Stimulated activated naive B cell treated with anti-CD40 and anti-IgM and Interleukin-4, amounts not matched to agents 10 μg/mL and 1 μg/mL and 100 μg/mL, for 72 hours (primary cell): Measurements from ENCODE around the gene SURF6.
"Not testable (repeated sequence)": the region's sequence is repeated elsewhere in the genome, so short reads cannot be mapped to it uniquely, and the experiment has no call there.

Experiments
- ATAC-seq, 2 donors: fragments of 150-1000 bp; cut with Tn5 transposase; replicated peaks; 2 replicates each; pipeline ENCODE4 v1.10.0; 2021; ENCODE audit warnings: moderate library complexity in 1 of 2
- DNase-seq: peaks from one replicate; pipeline ENCODE4 v3.0.0; 2021
- H3K27ac Mint-ChIP-seq: one replicate; pipeline ENCODE4 v1.8.0; 2022; ENCODE audit warnings: mild to moderate bottlenecking, mixed read lengths
- H3K27me3 Mint-ChIP-seq, 2 donors: one replicate each; pipeline ENCODE4 v1.8.0; 2022; ENCODE audit warnings: mixed read lengths in 2 of 2
- H3K36me3 Mint-ChIP-seq, 2 donors: one replicate each; pipeline ENCODE4 v1.8.0; 2022; ENCODE audit warnings: mixed read lengths in 2 of 2, mild to moderate bottlenecking in 1 of 2
- H3K4me1 Mint-ChIP-seq, 2 donors: one replicate each; pipeline ENCODE4 v1.8.0; 2022; ENCODE audit warnings: mixed read lengths in 2 of 2, mild to moderate bottlenecking in 1 of 2
- H3K4me3 Mint-ChIP-seq, 2 donors: one replicate each; pipeline ENCODE4 v1.8.0; 2022; ENCODE audit warnings: mild to moderate bottlenecking in 2 of 2, mixed read lengths in 2 of 2, moderate library complexity in 1 of 2
- H3K9me3 Mint-ChIP-seq, 2 donors: one replicate each; pipeline ENCODE4 v1.8.0; 2022; ENCODE audit warnings: mixed read lengths in 2 of 2, mild to moderate bottlenecking in 1 of 2

The SURF6 gene

DNA sequence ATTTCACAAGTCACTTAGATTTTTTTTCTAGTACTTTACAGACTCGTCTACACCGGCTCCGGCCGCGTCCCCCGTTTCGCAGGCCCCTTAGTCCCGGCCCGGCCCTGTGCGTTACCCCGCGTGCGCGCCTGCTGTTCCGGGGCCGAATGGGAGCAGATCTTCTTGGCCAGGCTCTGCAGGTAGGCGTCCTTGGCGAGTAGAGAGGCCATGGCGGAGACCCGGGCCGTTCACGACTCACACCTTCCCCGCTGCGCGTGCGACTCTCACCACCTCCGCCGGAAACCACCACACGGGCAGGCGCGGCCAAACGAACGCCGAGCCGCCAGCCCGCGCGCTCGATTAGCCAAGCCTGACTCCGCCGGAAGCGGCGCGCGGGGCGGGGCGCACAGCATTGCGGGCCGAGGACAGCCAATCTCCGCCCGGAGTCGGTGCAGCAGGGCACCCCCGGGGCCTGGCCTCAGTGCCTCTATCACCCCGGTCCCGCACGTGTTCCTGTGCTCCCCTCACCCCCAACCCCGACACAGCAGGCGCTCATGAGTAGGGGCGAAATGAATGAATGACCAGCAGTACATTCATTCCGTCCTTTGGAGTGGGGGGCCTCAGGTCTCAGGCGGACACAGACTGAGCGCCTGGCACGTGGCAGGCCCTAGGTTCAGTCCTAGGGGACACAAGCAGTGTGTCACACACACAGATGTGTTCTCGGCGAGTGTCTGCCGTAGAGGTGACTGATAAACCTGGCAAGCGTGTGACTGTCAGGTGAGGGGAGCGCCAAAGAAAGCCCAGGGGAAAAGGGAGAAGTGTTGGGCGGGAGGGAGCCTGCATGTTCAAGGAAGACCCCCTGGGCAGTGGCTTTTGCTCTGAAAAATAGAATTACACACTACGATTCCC is at the start of gene SURF6:
TSS of gene SURF6 (minus strand) at position 265 of the 888 bp plus-strand sequence. CDS start at position 209, 56 bp downstream.
- DNase-seq (peak; percentile 93), ATAC-seq (peak; percentile 94 to 96)
- Mint-ChIP-seq H3K4me1 (peaks cover 42 to 84% of the 10 kb centered on the region in 2 donors), H3K27me3 (no peaks in the 10 kb centered on the region), H3K9me3 (peaks cover 0 to 4% of the 10 kb centered on the region in 2 donors), H3K4me3 (peak within 1 kb of the TSS; percentile 94 to 97), H3K27ac (peak within 1 kb of the TSS; percentile 98), H3K36me3 (peaks cover 52 to 74% of the 10 kb centered on the region in 2 donors)

- ATAC-seq: no peak
- H3K27ac Mint-ChIP-seq: no peak overlapping the region
- no peak for DNase-seq
- H3K36me3 Mint-ChIP-seq: no peaks in the 10 kb centered on the region
- no peak overlapping the region for H3K4me3 Mint-ChIP-seq
- no peaks in the 10 kb centered on the region for H3K9me3 Mint-ChIP-seq
- H3K4me1 Mint-ChIP-seq: no peaks in the 10 kb centered on the region
- peaks cover 10 to 11% of the 10 kb centered on the region in 2 donors for H3K27me3 Mint-ChIP-seq
Measured at GRCh38 chr9:133385452-133385851, 49.5 kb upstream of the SURF6 start.

DNA sequence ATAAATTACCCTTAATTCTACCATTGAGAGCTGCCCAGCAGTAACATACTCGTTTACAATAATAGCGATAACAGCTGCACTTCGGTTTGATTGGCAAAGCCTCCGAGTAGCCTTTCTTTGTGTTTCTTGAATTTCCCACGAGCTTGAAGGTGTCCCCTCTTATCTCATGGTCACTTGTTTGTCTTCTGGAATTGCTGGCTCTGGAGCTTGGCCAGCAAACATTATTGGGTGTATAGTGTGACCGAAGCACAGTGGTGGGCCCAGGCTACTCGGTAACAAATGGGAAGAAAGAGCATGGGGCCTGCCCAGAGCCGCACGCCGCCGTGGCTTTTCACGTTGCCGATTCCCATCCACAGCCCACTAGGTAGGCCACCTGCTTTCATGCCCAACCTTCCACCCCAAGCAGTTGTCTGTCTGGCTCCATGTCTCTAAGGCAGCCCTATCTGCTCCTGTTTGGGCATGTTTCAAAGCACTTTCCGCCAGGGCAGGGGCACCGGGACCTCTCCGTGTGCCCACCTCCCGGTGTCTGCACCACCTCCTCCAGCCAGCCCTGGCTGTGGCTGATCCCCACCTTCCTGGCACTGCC is 48.8 kb upstream of the SURF6 start:
- H3K27ac Mint-ChIP-seq: no peak overlapping the region
- DNase-seq: no peak
- ATAC-seq: no peak
- H3K27me3 Mint-ChIP-seq: peaks cover 4 to 5% of the 10 kb centered on the region in 2 donors
- H3K36me3 Mint-ChIP-seq: no peaks in the 10 kb centered on the region
- no peaks in the 10 kb centered on the region for H3K9me3 Mint-ChIP-seq
- no peaks in the 10 kb centered on the region for H3K4me1 Mint-ChIP-seq
- H3K4me3 Mint-ChIP-seq: no peak overlapping the region

DNA sequence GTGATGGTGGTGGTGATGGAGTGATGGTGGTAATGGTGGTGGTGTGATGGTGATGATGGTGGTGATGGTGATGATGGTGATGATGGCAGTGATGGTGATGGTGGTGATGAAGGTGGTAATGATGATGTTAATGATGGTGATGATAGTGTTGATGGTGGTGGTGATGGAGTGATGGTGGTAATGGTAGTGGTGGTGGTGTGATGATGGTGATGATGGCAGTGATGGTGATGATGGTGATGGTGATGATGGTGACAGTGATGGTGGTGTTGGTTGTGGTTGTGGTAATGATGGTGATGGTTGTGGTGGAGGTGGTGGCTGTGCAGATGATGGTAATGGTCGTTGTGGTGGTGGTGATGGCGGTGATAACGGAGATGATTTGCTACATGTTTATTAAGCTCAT is 47.5 kb upstream of the SURF6 start:
- Mint-ChIP-seq H3K36me3 (no peaks in the 10 kb centered on the region), H3K27ac (no peak overlapping the region), H3K4me1 (no peaks in the 10 kb centered on the region), H3K9me3 (no peaks in the 10 kb centered on the region), H3K4me3 (no peak overlapping the region), H3K27me3 (no peaks in the 10 kb centered on the region)
- DNase-seq (no peak), ATAC-seq (no peak)

DNA sequence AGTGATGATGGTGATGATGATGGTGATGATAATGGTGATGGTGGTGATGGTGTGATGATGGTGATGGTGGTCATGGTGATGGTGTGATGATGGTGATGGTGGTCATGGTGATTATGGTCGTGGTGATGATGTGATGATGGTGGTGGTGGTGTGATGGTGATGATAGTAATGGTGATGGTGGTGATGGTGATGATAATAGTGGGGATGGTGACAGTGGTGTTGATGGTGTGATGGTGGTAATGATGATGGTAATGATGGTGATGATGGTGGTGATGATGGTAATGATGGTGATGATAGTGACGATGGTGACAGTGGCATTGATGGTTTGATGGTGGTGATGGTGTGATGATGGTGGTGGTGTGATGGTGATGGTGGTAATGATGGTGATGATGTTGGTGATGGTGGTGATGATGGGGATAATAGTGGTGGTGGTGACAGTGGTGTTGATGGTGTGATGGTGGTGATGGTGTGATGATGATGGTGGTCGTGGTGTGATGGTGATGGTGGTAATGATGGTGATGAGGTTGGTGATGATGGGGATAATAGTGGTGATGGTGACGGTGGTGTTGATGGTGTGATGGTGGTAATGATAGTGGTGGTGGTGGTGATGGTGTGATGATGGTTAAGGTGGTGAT is 46.6 kb upstream of the SURF6 start:
- DNase-seq (no peak), ATAC-seq (no peak)
- Mint-ChIP-seq H3K27me3 (no peaks in the 10 kb centered on the region), H3K27ac (no peak overlapping the region), H3K36me3 (no peaks in the 10 kb centered on the region), H3K9me3 (no peaks in the 10 kb centered on the region), H3K4me3 (no peak overlapping the region), H3K4me1 (no peaks in the 10 kb centered on the region)

GRCh38 chr9:133380734-133381133 is 44.7 kb upstream of the SURF6 start:
- Mint-ChIP-seq H3K4me3 (no peak overlapping the region), H3K36me3 (no peaks in the 10 kb centered on the region)
- no peak for DNase-seq

DNA sequence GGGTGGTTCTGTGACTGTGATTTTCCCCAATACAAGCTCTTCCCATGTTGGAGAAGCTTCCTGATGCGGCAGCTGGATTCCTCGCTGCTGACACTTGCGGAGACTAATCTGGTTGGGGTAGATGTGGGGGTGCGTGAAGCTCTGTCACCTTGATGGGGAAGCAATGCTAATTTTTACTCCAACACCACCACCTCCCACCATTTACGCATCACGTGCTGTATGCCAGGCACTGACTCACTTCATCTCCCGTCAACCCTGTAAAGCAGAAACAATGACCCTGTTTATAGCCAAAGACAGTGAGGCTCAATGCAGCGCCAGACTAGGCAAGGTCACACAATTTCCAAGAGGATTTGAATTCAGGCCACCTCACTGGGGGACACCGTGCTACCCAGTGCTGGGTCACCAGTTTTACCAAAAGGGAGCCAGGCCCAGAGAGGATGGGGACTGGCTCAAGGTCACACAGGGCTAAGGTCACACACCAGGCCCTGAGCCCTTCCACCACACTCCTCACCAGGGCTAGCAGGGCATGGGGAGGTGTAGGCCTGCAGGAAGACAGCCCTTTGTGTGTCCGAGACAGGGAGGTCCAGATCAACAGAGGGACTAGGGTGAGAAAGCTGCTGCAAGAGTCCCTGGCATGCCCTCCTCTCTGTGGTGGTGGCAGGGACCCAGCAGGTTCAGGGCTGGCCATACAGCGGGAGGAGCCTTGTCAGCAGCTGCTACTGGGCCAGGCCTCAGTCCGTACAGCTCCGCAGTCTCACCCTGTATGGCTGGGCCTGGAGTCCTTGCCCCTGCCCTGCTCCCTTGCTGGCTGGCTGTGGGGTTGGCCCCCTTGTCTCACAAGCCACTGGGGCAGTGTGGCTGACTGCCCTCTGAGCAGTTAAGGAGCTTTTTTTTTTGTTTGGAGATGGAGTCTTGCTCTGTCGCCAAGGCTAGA is 43.4 kb upstream of the SURF6 start:
- ATAC-seq (no peak), DNase-seq (no peak)
- no peak overlapping the region for H3K4me3 Mint-ChIP-seq
- peaks cover 6 to 8% of the 10 kb centered on the region in 2 donors for H3K4me1 Mint-ChIP-seq
- H3K36me3 Mint-ChIP-seq: peaks cover 0 to 7% of the 10 kb centered on the region in 2 donors
- H3K27ac Mint-ChIP-seq: no peak overlapping the region
- H3K9me3 Mint-ChIP-seq: no peaks in the 10 kb centered on the region
- H3K27me3 Mint-ChIP-seq: no peaks in the 10 kb centered on the region

More at GRCh38 chr9:133380734-133381133, 44.7 kb upstream of the SURF6 start:
- ATAC-seq: no peak
- H3K27ac Mint-ChIP-seq: no peak overlapping the region
- no peaks in the 10 kb centered on the region for H3K4me1 Mint-ChIP-seq
- no peaks in the 10 kb centered on the region for H3K27me3 Mint-ChIP-seq
- H3K9me3 Mint-ChIP-seq: no peaks in the 10 kb centered on the region

DNA sequence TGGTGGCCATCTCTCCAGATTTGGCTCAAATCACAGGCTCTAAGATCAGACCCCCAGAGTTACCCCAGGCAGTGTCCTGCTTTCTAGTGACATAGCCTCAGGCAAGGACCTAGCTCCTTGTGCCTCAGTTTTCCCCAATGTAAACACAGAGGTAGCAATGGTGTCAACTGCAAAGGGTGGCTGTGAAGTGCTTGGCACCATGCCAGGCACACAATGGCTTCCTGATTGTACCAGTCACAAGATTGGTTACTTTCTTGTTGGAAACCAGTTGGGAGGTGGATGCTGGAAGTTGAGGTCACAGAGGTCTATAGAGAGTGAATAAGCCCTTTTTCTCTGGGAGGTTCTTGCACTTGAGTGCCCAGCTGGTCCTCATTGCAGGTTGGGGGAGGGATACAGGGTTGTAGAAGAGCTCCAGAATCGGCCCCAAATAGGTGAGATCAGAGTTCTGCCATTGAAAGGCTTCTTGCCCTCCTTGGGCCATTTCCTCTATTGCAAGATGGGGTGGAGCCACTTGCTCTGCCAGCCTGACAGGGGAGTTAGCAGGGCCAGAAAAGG is 42.5 kb upstream of the SURF6 start:
- no peak for DNase-seq
- no peaks in the 10 kb centered on the region for H3K9me3 Mint-ChIP-seq
- H3K27me3 Mint-ChIP-seq: no peaks in the 10 kb centered on the region
- H3K36me3 Mint-ChIP-seq: peaks cover 2 to 7% of the 10 kb centered on the region in 2 donors
- no peak for ATAC-seq
- H3K4me3 Mint-ChIP-seq: no peak overlapping the region
- H3K4me1 Mint-ChIP-seq: peaks cover 6 to 8% of the 10 kb centered on the region in 2 donors
- H3K27ac Mint-ChIP-seq: no peak overlapping the region

GRCh38 chr9:133377721-133378216 is 41.8 kb upstream of the SURF6 start:
- no peaks in the 10 kb centered on the region for H3K9me3 Mint-ChIP-seq
- H3K4me1 Mint-ChIP-seq: peaks cover 9 to 15% of the 10 kb centered on the region in 2 donors
- ATAC-seq (no peak), DNase-seq (no peak)
- H3K4me3 Mint-ChIP-seq: no peak overlapping the region
- H3K36me3 Mint-ChIP-seq: peaks cover 6 to 8% of the 10 kb centered on the region in 2 donors
- no peaks in the 10 kb centered on the region for H3K27me3 Mint-ChIP-seq
- H3K27ac Mint-ChIP-seq: no peak overlapping the region

- H3K9me3 Mint-ChIP-seq, H3K27me3 Mint-ChIP-seq, DNase-seq, H3K27ac Mint-ChIP-seq, ATAC-seq: not testable (repeated sequence)
- peaks cover 13 to 20% of the 10 kb centered on the region in 2 donors for H3K4me1 Mint-ChIP-seq
- peaks cover 6 to 13% of the 10 kb centered on the region in 2 donors for H3K36me3 Mint-ChIP-seq
- H3K4me3 Mint-ChIP-seq: peak overlapping the region in 1 of 2 donors; percentile 52
Measured at GRCh38 chr9:133377280-133377679, 41.3 kb upstream of the SURF6 start.

- Mint-ChIP-seq H3K27ac (peak within 1 kb of the TSS; percentile 97), H3K36me3 (peaks cover 10 to 23% of the 10 kb centered on the region in 2 donors), H3K4me1 (peaks cover 24 to 33% of the 10 kb centered on the region in 2 donors), H3K9me3 (no peaks in the 10 kb centered on the region), H3K4me3 (peak within 1 kb of the TSS; percentile 96 to 97), H3K27me3 (no peaks in the 10 kb centered on the region)
- ATAC-seq (peak; percentile 95 to 97), DNase-seq (peak; percentile 94)
Measured at GRCh38 chr9:133375724-133376654, 40.0 kb upstream of the SURF6 start, which contains the start of the genes STKLD1 and SURF4. Gene STKLD1 (plus strand): TSS chr9:133376366. CDS start chr9:133376474, 108 bp downstream. Gene SURF4 (minus strand): TSS chr9:133376060. CDS start chr9:133375969, 91 bp downstream.

DNA sequence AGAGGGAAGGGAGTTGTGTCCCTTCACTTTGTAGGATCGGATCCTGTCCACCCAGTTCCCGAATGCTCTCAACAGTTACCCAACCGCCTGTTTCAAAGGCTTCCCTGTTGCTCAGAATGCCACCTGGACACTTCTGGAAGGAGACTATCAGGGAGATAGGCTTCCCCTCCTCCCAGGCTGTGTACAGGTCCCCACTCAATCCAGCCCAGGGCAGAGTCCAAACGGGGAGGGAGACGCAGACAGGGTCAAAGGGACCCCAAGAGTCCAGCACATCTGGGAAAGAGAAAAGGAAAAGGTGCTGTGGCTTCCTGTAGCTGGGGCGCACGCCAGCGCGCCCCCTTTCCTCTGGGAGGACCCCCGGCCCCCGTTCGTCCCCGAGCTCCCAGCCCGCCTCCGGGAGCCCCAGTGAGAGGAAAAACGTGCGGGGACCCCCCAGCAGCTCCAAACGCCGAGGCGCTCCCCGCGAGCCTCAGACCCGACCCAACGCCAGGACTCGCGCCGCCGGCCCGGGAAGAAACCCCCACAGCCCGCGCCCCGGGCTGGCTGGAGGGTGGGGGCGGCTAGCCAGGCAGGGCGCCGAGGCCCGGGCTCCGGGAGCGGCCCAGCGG is 39.2 kb upstream of the SURF6 start:
- Mint-ChIP-seq H3K9me3 (no peaks in the 10 kb centered on the region), H3K4me1 (peaks cover 31 to 41% of the 10 kb centered on the region in 2 donors), H3K36me3 (peaks cover 13 to 31% of the 10 kb centered on the region in 2 donors), H3K4me3 (peak overlapping the region; percentile 96 to 97), H3K27ac (peak overlapping the region; percentile 97), H3K27me3 (no peaks in the 10 kb centered on the region)
- DNase-seq: no peak
- ATAC-seq: peak; percentile 28 to 30
